Kidney epithelial cell (primary cell): Measurements from ENCODE around the gene ITPR3. TPM values are rescaled to one million over a fixed set of nuclear protein-coding genes. Genes with fewer than 3 reads are reported as not detected.

ENCODE experiments used
- DNase-seq: peaks from one replicate; pipeline ENCODE4 v3.0.0-alpha.2; 2010; ENCODE audit warnings: low read depth
- H3K27me3 ChIP-seq: 2 replicates; pipeline ENCODE4 v1.6.0; 2011; ENCODE audit warnings: low read length; ENCODE audit not compliant: control insufficient read depth, insufficient read depth
- H3K36me3 ChIP-seq: 2 replicates; pipeline ENCODE4 v1.5.1; 2011; ENCODE audit warnings: low read length; ENCODE audit not compliant: control insufficient read depth, insufficient read depth
- H3K4me3 ChIP-seq: 2 replicates; pipeline ENCODE4 v1.5.1; 2011; ENCODE audit warnings: low read depth, mild to moderate bottlenecking, control low read depth, low read length
- CTCF ChIP-seq: IDR thresholded peaks from 2 replicates; pipeline ENCODE4 v1.5.1; 2011; ENCODE audit warnings: mild to moderate bottlenecking, moderate library complexity, low read length, control low read depth, inconsistent platforms; ENCODE audit not compliant: insufficient read depth, poor library complexity, severe bottlenecking
- total RNA-seq: library from RNA; depleted of rRNA; stranded (reverse); fragments of >200 nt; gene quantifications from 2 replicates; pipeline ENCODE4 v1.2.3, GENCODE V29; 2015

Gene ITPR3
- total RNA-seq, 1 donor from 2014 or later: 147 TPM

- Histone ChIP-seq H3K4me3 (no peak overlapping the region), H3K36me3 (peaks cover 2% of the 10 kb centered on the region), H3K27me3 (no peaks in the 10 kb centered on the region)
- TF ChIP-seq CTCF: no peak
- DNase-seq: no peak
Observed at GRCh38 chr6:33638556-33638955, 17.4 kb downstream of the ITPR3 start.

- Histone ChIP-seq H3K36me3 (peaks cover 2% of the 10 kb centered on the region), H3K27me3 (no peaks in the 10 kb centered on the region), H3K4me3 (no peak overlapping the region)
- DNase-seq: no peak
- no peak for TF ChIP-seq CTCF
Observed at GRCh38 chr6:33639559-33639958, 18.4 kb downstream of the ITPR3 start.

- Histone ChIP-seq H3K36me3 (peaks cover 2% of the 10 kb centered on the region), H3K4me3 (no peak overlapping the region), H3K27me3 (no peaks in the 10 kb centered on the region)
- TF ChIP-seq CTCF: no peak
- no peak for DNase-seq
Observed at GRCh38 chr6:33640361-33640760, 19.2 kb downstream of the ITPR3 start.

- peaks cover 2% of the 10 kb centered on the region for H3K36me3 ChIP-seq
- H3K27me3 ChIP-seq: no peaks in the 10 kb centered on the region
- DNase-seq: no peak
- no peak for TF ChIP-seq CTCF
- H3K4me3 ChIP-seq: no peak overlapping the region
Observed at GRCh38 chr6:33641144-33641543, 20.0 kb downstream of the ITPR3 start.

GRCh38 chr6:33641602-33642001, 20.5 kb downstream of the ITPR3 start:
- TF ChIP-seq CTCF: no peak
- no peaks in the 10 kb centered on the region for H3K27me3 ChIP-seq
- peaks cover 2% of the 10 kb centered on the region for H3K36me3 ChIP-seq
- no peak overlapping the region for H3K4me3 ChIP-seq
- DNase-seq: no peak

- Histone ChIP-seq H3K4me3 (no peak overlapping the region), H3K36me3 (peaks cover 2% of the 10 kb centered on the region), H3K27me3 (no peaks in the 10 kb centered on the region)
- DNase-seq: no peak
- TF ChIP-seq CTCF: no peak
Observed at GRCh38 chr6:33642897-33643296, 21.8 kb downstream of the ITPR3 start.
